Adrenal gland (tissue), 5 donors: ENCODE data around the gene MEIKIN.

Source experiments
- CTCF ChIP-seq, 6 experiments: fragments of 450-650 bp in 4 of 6; fragments of 200-600 bp in 2 of 6; sonication (generic) in 1 of 6; IDR thresholded peaks; 1 replicate in 5 of 6; 2 replicates in 1 of 6; pipeline versions ENCODE4 v1.5.1 to v1.8.0; 2016 to 2021; ENCODE audit warnings: antibody characterized with exemption in 6 of 6, mild to moderate bottlenecking in 2 of 6, moderate library complexity in 1 of 6
- POLR2A ChIP-seq, 2 donors: fragments of 450-650 bp; IDR thresholded peaks; one replicate each; pipeline ENCODE4 v1.6.1; 2017; ENCODE audit warnings: antibody characterized with exemption in 2 of 2, mild to moderate bottlenecking in 2 of 2, moderate library complexity in 1 of 2
- donor health status: DM: no; HTN: no; CAD: no.

- TF ChIP-seq CTCF (IDR thresholded peaks at IDR 0.05) (no peak), POLR2A (IDR thresholded peaks at IDR 0.05) (no peak)
These were observed 537 bp downstream of the MEIKIN start for GRCh38 chr5:131944702-131945550.
